T47D (cell line): Measurements from ENCODE around the gene ZNHIT3.
"Not testable (repeated sequence)": the region's sequence is repeated elsewhere in the genome, so short reads cannot be mapped to it uniquely, and the experiment has no call there.

Source experiments
- DNase-seq, 2 experiments: peaks; one replicate each; pipeline versions ENCODE4 v3.0.0 to v3.0.0-alpha.2; 2011 to 2012; ENCODE audit warnings: low read depth in 1 of 2, low spot score in 1 of 2
- JUND ChIP-seq: IDR thresholded peaks from 2 replicates; pipeline ENCODE4 v1.6.1; 2012; ENCODE audit warnings: low read depth
- in situ Hi-C: cut with HindIII; loops from 2 replicates; pipeline ENCODE4 v1.10.0; 2016; ENCODE audit warnings: low sequenced_read_pairs, low pct_unique_long_range_greater_than_20kb

The ZNHIT3 gene

DNA sequence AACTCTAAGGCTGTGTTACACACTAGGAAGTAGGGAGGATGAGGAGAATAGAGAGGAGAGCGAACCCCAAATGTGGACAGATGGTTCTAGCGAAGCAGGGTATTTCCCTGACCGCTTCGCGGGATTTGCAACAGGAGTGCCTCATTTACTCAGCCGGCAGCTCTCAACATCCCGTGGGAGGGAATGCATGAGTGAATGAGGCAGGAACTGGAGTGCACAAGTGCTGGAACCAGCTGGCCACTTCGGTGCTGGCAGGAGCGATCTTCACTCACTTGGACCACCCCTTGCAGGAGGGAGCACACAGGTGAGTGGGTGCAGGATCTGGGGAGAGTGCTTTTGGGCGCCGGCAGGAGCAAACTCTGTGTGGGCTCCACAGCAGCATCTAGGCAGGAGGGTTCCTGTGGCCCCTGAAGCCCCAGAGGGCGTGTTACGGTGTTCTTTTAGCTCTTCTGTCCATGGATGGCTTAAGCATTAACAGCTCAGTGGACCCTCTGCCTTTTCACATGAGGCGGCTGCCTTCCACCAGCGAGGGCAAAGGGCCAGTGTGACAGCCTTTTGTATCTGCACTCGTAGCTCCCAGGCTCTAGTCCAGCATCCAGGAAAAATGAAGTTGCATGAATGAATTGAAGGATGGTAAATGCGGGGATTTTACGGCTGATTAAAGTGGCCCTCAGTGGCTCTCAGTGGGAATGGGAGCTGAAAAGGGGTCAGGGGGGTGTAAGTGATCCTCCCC lies 17.4 kb upstream of the ZNHIT3 start:
- in situ Hi-C loops, result no loop called here
- TF ChIP-seq JUND, result no peak
- DNase-seq, result no peak

- TF ChIP-seq JUND, result no peak
- in situ Hi-C loops, result no loop called here
- no peak for DNase-seq
Measured at GRCh38 chr17:36469733-36470132, 16.7 kb upstream of the ZNHIT3 start.

- no peak for TF ChIP-seq JUND
- in situ Hi-C loops, result no loop called here
- DNase-seq, result no peak
Measured at GRCh38 chr17:36470499-36470898, 16.0 kb upstream of the ZNHIT3 start.

DNA sequence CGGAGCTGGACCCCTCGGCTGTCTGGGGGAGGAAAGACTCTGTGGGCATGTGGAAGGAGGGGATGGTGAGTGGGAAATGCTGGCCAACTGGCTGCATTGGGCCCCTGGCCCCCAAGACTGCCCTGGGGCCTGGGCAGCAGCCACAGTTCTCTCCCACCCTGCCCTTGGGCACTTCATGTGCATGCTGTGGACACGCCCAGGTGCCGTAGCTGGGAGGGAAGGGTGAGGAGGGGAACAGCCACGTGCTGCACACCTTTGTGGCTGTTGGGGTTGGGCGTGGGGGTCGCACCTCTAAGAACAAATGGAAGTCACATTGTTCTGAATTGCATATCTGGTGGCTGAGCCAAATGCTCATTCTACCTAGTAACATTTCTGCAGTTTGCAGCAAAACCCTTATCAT lies 11.9 kb upstream of the ZNHIT3 start:
- in situ Hi-C loops, result no loop called here
- TF ChIP-seq JUND, result no peak
- DNase-seq, result no peak

- peak in 1 of 2 experiments; percentile 42 for DNase-seq
- in situ Hi-C loops, result no loop called here
- TF ChIP-seq JUND, result no peak
Measured at GRCh38 chr17:36475346-36475970, 11.0 kb upstream of the ZNHIT3 start.

DNA sequence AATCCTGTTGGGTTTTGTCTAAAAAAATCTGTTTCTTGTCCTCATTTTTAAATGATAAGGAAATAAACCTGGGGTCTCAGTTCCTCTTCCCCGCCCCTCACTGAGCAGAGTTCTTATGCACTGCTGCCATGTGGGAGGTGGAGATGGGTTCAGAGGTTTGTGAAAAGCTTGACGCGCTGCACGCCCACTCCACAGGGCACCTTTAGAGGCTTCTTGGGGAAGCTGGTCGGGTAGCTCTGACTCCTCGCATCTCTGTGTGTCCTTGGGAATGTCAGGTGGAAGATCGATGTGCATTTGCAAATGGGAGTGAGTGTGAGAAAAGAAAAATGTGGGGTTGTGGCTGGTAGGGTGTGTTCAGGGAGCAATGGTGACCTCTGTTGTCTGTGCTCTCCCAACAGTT lies 4.7 kb upstream of the ZNHIT3 start:
- DNase-seq, result no peak
- in situ Hi-C loops, result no loop called here
- TF ChIP-seq JUND, result no peak

DNA sequence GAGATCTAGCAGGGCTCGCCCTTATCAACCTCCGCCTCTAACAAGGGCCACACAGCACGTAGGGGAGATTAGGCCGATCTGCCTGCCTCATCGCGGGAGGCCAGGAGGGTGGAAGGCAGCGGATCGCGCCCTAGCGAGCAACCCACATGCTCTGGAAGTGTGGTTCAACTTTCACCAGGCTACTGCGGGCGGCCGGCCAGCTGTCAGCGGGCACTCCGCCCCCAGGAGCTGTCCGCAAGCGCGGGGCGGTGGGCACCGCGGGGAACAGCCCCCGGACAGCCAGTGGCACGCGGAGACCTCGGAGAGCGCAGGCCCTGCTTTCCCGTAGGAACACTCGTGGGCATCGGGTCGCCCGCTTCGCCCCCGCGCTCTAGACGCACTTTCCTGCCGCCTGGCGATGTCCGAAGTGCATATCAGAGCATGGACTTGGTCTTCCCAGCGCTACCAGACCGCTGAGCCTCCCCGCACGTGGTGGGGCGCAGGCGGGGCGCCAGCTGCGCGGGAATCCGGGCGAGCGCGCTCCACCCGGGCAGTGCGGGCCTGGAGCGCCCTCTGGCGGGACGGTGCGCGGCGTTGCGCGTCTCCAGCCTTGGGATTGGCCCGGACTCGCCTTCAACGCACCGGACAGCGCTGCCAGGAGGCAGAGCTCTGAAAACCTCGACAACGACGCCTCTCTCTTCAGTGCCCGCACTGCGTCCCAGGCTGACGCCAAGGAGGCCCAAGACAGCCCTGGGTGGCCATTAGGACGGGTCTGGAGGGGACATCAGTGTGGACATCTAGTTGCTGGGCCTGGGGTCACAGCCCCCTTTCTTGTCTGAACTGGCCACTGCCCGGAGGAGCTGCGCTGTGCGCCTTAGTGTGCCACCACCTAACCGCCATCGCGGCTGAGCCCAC lies 3.6 kb upstream of the ZNHIT3 start:
- DNase-seq, result peak; percentile 92 to 96
- TF ChIP-seq JUND, result no peak

DNA sequence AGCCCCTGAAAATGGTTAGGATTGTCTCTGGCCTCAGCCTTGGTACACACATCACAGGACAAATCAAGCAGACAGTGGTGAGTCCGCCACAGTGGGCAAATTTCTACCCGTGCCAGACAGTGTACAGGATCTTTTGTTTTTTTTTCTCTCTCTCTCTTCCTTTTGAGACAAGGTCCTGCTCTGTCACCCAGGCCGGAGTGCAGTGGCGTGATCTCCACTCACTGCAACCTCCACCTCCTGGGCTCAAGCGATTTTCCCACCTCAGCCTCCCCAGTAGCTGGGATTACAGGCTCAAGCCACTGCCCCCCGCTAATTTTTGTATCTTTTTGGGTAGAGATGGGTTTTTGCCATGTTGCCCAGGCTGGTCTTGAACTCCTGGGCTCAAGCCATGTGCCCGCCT lies 2.5 kb upstream of the ZNHIT3 start:
- DNase-seq, in situ Hi-C loops: not testable (repeated sequence)

More for the DNA sequence above, 3.6 kb upstream of the ZNHIT3 start:
- in situ Hi-C loops, result no loop called here

DNA sequence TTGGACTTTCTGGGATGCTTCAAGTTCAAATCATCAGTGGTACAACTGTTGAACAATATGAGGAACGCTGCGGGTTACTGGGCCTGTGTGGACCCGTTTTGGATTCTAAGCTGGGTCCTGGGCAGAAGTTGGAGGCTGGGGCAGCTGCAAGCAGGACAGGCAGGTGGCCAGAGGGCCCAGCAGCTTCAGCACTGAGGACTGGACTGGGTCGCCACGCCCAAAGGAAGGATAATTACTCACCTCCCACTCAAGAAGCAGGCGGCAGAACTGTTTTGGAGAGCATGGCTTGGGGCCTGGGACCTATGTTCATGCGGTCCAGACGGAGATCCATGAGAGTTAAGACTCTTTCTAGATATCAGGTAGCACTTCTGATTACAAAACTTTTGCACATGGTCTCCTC lies 1.5 kb upstream of the ZNHIT3 start:
- in situ Hi-C loops, result no loop called here
- no peak for TF ChIP-seq JUND
- no peak for DNase-seq

- no peak for TF ChIP-seq JUND
- in situ Hi-C loops, result no loop called here
- DNase-seq, result no peak
Measured at GRCh38 chr17:36485805-36486203, 677 bp upstream of the ZNHIT3 start.

GRCh38 chr17:36493956-36494355 lies 7.5 kb downstream of the ZNHIT3 start:
- TF ChIP-seq JUND, result no peak
- in situ Hi-C loops, result no loop called here

DNA sequence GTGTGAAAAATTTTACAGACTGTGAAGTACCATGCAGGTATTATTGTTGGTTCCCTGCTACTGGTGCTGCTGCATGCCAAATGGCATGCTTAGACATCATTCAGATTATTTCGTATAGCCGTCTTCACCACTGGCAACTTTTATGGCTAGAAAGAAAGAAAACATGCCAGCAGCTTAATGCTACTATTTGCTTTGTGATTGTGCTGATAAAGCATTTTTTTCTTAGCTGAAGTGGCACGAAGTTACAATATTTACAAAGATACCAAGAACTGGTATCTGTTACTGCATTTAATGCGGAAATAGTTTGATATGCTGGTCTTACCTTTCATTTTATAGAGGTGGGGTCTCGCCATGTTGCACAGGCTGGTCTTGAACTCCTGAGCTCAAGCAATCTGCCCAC lies 8.2 kb downstream of the ZNHIT3 start:
- in situ Hi-C loops, result no loop called here
- DNase-seq, result no peak
- no peak for TF ChIP-seq JUND

More at GRCh38 chr17:36493956-36494355, 7.5 kb downstream of the ZNHIT3 start:
- peak; percentile 37 to 71 for DNase-seq
